ENCODE data around the gene MBD3L2. TPM values are rescaled to one million over a fixed set of nuclear protein-coding genes. Genes with fewer than 3 reads are reported as not detected.

MBD3L2 gene
- total RNA-seq, 1 donor from 2014 or later, result not detected

- Histone ChIP-seq H4K20me1 (ENCODE audit: low read depth) (peaks cover 4% of the 10 kb centered on the region), H3K27ac (no peak overlapping the region), H2AFZ (replicated peaks) (no peak overlapping the region), H3F3A (ENCODE audit: low read depth) (peaks cover 4% of the 10 kb centered on the region), H3K27me3 (no peaks in the 10 kb centered on the region), H3K9ac (no peak overlapping the region), H3K4me2 (no peak overlapping the region), H3K4me3 (no peak overlapping the region), H3K79me2 (ENCODE audit: low read depth) (peaks cover 13% of the 10 kb centered on the region), H3K4me1 (peaks cover 3% of the 10 kb centered on the region), H3K36me3 (peaks cover 34% of the 10 kb centered on the region), H3K9me3 (ENCODE audit: low read depth) (peaks cover 13% of the 10 kb centered on the region)
- Mint-ChIP-seq H3K27ac (no peak overlapping the region), H3K4me3 (no peak overlapping the region), H3K36me3 (peaks cover 65% of the 10 kb centered on the region), H3K4me1 (no peaks in the 10 kb centered on the region), H3K27me3 (ENCODE audit: insufficient read depth, low read depth) (no peaks in the 10 kb centered on the region), H3K9me3 (peaks cover 44% of the 10 kb centered on the region)
- no peak for DNase-seq (ENCODE audit: low spot score)
- TF ChIP-seq EZH2 (IDR thresholded peaks at IDR 0.05) (no peak), CTCF (IDR thresholded peaks at IDR 0.05) (no peak), EZH2phosphoT487 (IDR thresholded peaks at IDR 0.05) (no peak)
Observed at GRCh38 chr19:7074705-7075282, 25.7 kb downstream of the MBD3L2 start.

DNA sequence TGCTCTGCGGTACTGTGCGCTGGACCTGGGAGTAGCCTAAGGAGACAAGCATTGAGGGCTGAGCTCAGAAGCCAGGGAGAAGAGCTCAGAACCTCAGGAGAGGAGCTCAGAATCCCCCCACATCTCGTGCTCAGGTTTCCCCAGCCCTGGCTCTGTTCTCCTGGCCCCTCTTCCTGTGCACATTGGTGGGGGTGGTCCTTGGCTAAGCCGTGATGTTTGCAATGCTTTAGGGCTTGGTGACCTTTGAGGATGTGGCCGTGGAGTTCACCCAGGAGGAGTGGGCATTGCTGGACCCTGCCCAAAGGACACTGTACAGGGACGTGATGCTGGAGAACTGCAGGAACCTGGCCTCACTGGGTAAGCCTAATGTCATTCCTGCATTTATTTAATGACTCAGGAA is 27.0 kb downstream of the MBD3L2 start:
- H3K9me3 ChIP-seq (ENCODE audit: low read depth), result peaks cover 13% of the 10 kb centered on the region
- Mint-ChIP-seq H3K36me3 (peaks cover 73% of the 10 kb centered on the region), H3K27me3 (ENCODE audit: insufficient read depth, low read depth) (no peaks in the 10 kb centered on the region), H3K4me3 (no peak overlapping the region), H3K4me1 (no peaks in the 10 kb centered on the region), H3K27ac (no peak overlapping the region), H3K9me3 (peaks cover 55% of the 10 kb centered on the region)
- H3K36me3 ChIP-seq, result peaks cover 42% of the 10 kb centered on the region
- DNase-seq (ENCODE audit: low spot score), result no peak
- no peaks in the 10 kb centered on the region for H4K20me1 ChIP-seq (ENCODE audit: low read depth)
- no peaks in the 10 kb centered on the region for H3K79me2 ChIP-seq (ENCODE audit: low read depth)
- no peak overlapping the region for H3K27ac ChIP-seq
- H3F3A ChIP-seq (ENCODE audit: low read depth), result no peaks in the 10 kb centered on the region
- no peak overlapping the region for H3K4me3 ChIP-seq
- TF ChIP-seq CTCF (IDR thresholded peaks at IDR 0.05) (no peak), EZH2phosphoT487 (IDR thresholded peaks at IDR 0.05) (no peak), EZH2 (IDR thresholded peaks at IDR 0.05) (no peak)
- no peak overlapping the region for H2AFZ ChIP-seq (replicated peaks)
- no peak overlapping the region for H3K9ac ChIP-seq
- no peaks in the 10 kb centered on the region for H3K27me3 ChIP-seq
- H3K4me2 ChIP-seq, result no peak overlapping the region
- no peaks in the 10 kb centered on the region for H3K4me1 ChIP-seq

- Histone ChIP-seq H3K9ac (no peak overlapping the region), H3K4me3 (no peak overlapping the region), H3F3A (ENCODE audit: low read depth) (peaks cover 12% of the 10 kb centered on the region), H3K36me3 (peaks cover 60% of the 10 kb centered on the region), H3K9me3 (ENCODE audit: low read depth) (peaks cover 29% of the 10 kb centered on the region), H3K79me2 (ENCODE audit: low read depth) (no peaks in the 10 kb centered on the region), H3K27me3 (no peaks in the 10 kb centered on the region), H3K4me2 (no peak overlapping the region), H3K27ac (no peak overlapping the region), H4K20me1 (ENCODE audit: low read depth) (no peaks in the 10 kb centered on the region), H3K4me1 (no peaks in the 10 kb centered on the region), H2AFZ (replicated peaks) (no peak overlapping the region)
- TF ChIP-seq EZH2 (IDR thresholded peaks at IDR 0.05) (no peak), EZH2phosphoT487 (IDR thresholded peaks at IDR 0.05) (no peak), CTCF (IDR thresholded peaks at IDR 0.05) (no peak)
- Mint-ChIP-seq H3K27ac (no peak overlapping the region), H3K4me3 (no peak overlapping the region), H3K9me3 (peaks cover 64% of the 10 kb centered on the region), H3K36me3 (peaks cover 81% of the 10 kb centered on the region), H3K4me1 (no peaks in the 10 kb centered on the region), H3K27me3 (ENCODE audit: insufficient read depth, low read depth) (no peaks in the 10 kb centered on the region)
- no peak for DNase-seq (ENCODE audit: low spot score)
Observed at GRCh38 chr19:7078008-7078407, 28.9 kb downstream of the MBD3L2 start.
